Sigmoid colon (tissue), 7 donors: ENCODE results near the gene CDHR4. TPM values are rescaled to one million over a fixed set of nuclear protein-coding genes. Genes with fewer than 3 reads are reported as not detected.

ENCODE experiments used
- DNase-seq: peaks from one replicate; pipeline ENCODE4 v3.0.0-alpha.2; 2019
- H3K27ac ChIP-seq, 4 donors: fragments of 200-600 bp; sonication (generic); one replicate each; pipeline ENCODE4 v1.5.1; 2016 to 2019; ENCODE audit warnings: mild to moderate bottlenecking in 1 of 4
- H3K27me3 ChIP-seq, 3 donors: fragments of 200-600 bp; sonication (generic); one replicate each; pipeline ENCODE4 v1.5.1; 2019; ENCODE audit warnings: mild to moderate bottlenecking in 1 of 3
- H3K36me3 ChIP-seq, 4 donors: fragments of 200-600 bp; sonication (generic); one replicate each; pipeline ENCODE4 v1.5.1; 2016 to 2019
- H3K4me1 ChIP-seq, 4 donors: fragments of 200-600 bp; sonication (generic); one replicate each; pipeline ENCODE4 v1.5.1; 2017 to 2019
- H3K4me3 ChIP-seq, 4 donors: fragments of 200-600 bp; sonication (generic); one replicate each; pipeline ENCODE4 v1.5.1; 2017 to 2019; ENCODE audit warnings: mild to moderate bottlenecking in 2 of 4, moderate library complexity in 1 of 4
- H3K9me3 ChIP-seq, 4 donors: fragments of 200-600 bp in 3 of 4; sonication (generic) in 3 of 4; one replicate each; pipeline versions ENCODE4 v1.5.1 to v1.6.1; 2013 to 2019
- CTCF ChIP-seq, 4 experiments: fragments of 450-650 bp in 3 of 4; fragments of 200-600 bp in 1 of 4; IDR thresholded peaks; one replicate each; pipeline ENCODE4 v1.5.1; 2016 to 2019; ENCODE audit warnings: antibody characterized with exemption in 4 of 4, mild to moderate bottlenecking in 3 of 4, moderate library complexity in 2 of 4
- EP300 ChIP-seq, 4 donors: sonication (generic); formaldehyde crosslinking; IDR thresholded peaks; one replicate each; pipeline ENCODE4 v1.6.1; 2017; ENCODE audit warnings: antibody characterized with exemption in 4 of 4
- POLR2A ChIP-seq, 2 donors: fragments of 450-650 bp; IDR thresholded peaks; one replicate each; pipeline ENCODE4 v1.6.1; 2016; ENCODE audit warnings: antibody characterized with exemption in 2 of 2, mild to moderate bottlenecking in 2 of 2, moderate library complexity in 2 of 2
- POLR2AphosphoS5 ChIP-seq, 4 donors: sonication (generic); formaldehyde crosslinking; IDR thresholded peaks; one replicate each; pipeline ENCODE4 v1.6.1; 2017; ENCODE audit warnings: antibody characterized with exemption in 4 of 4
- WGBS, 2 donors: extraction: QIAGEN DNeasy Blood & Tissue Kit; methylation state at CpG; one replicate each; pipeline ENCODE4 v1.1.7; 2013; 5-methylcytosine and 5-hydroxymethylcytosine counted together
- intact Hi-C: fragments of 100-400 bp; cut with DNase I; formaldehyde crosslinking; loops from one replicate; pipeline ENCODE4 v1.15.1; 2023
- polyA plus RNA-seq, 3 donors: library from polyadenylated mRNA; stranded (reverse); fragments of 200-250 nt; gene quantifications; one replicate each; pipeline ENCODE4 v1.2.3, GENCODE V29; 2013
- total RNA-seq, 4 donors: library from RNA; depleted of rRNA; stranded (reverse); fragments of >200 nt; gene quantifications; one replicate each; pipeline ENCODE4 v1.1.0, GENCODE V29; 2016
- donor health status: healthy with polysubstance abuse.
- donor health status: Bipolar disorder and iron deficiency.
- donor health status: healthy.

Gene CDHR4
- total and polyA plus RNA-seq, 7 donors = 0.16 to 1.1 (median 0.63) TPM; not detected in 3

- Histone ChIP-seq H3K9me3 (no peaks in the 10 kb centered on the region), H3K4me3 (no peak overlapping the region), H3K4me1 (peaks cover 0 to 7% (median 4%) of the 10 kb centered on the region in 4 donors), H3K27me3 (no peaks in the 10 kb centered on the region), H3K36me3 (peaks cover 0 to 10% (median 3%) of the 10 kb centered on the region in 4 donors), H3K27ac (no peak overlapping the region)
- DNase-seq = no peak
- intact Hi-C loops = no loop called here
- 91 to 94% methylated on average over 3 of the region's 3 CpGs for WGBS, 2 donors
- no peak for TF ChIP-seq CTCF (IDR thresholded peaks at IDR 0.05)
- TF ChIP-seq POLR2A (IDR thresholded peaks at IDR 0.05) = no peak
- TF ChIP-seq POLR2AphosphoS5 (IDR thresholded peaks at IDR 0.05) = no peak
- TF ChIP-seq EP300 (IDR thresholded peaks at IDR 0.05) = no peak
Observed at GRCh38 chr3:49769286-49769915, 30.3 kb downstream of the CDHR4 start.

GRCh38 chr3:49763981-49764380 lies 35.7 kb downstream of the CDHR4 start:
- no peak for DNase-seq
- H3K9me3 ChIP-seq = no peaks in the 10 kb centered on the region
- intact Hi-C loops = no loop called here
- H3K27me3 ChIP-seq = no peaks in the 10 kb centered on the region
- no peak overlapping the region for H3K27ac ChIP-seq
- no peak overlapping the region for H3K4me3 ChIP-seq
- 98 to 99% methylated on average over 4 of the region's 4 CpGs for WGBS, 2 donors
- no peaks in the 10 kb centered on the region for H3K4me1 ChIP-seq
- TF ChIP-seq EP300 (IDR thresholded peaks at IDR 0.05) (no peak), POLR2A (IDR thresholded peaks at IDR 0.05) (no peak), POLR2AphosphoS5 (IDR thresholded peaks at IDR 0.05) (no peak), CTCF (IDR thresholded peaks at IDR 0.05) (no peak)
- H3K36me3 ChIP-seq = no peaks in the 10 kb centered on the region

- intact Hi-C loops = no loop called here
- Histone ChIP-seq H3K27me3 (no peaks in the 10 kb centered on the region), H3K36me3 (no peaks in the 10 kb centered on the region), H3K4me1 (peaks cover 0 to 8% (median 0%) of the 10 kb centered on the region in 4 donors), H3K27ac (no peak overlapping the region), H3K4me3 (no peak overlapping the region), H3K9me3 (no peaks in the 10 kb centered on the region)
- WGBS, 2 donors = 91 to 95% methylated on average over 3 of the region's 3 CpGs
- no peak for DNase-seq
- TF ChIP-seq POLR2AphosphoS5 (IDR thresholded peaks at IDR 0.05) = no peak
- TF ChIP-seq POLR2A (IDR thresholded peaks at IDR 0.05) = no peak
- no peak for TF ChIP-seq EP300 (IDR thresholded peaks at IDR 0.05)
- TF ChIP-seq CTCF (IDR thresholded peaks at IDR 0.05) = no peak
Observed at GRCh38 chr3:49761661-49762060, 38.0 kb downstream of the CDHR4 start.

GRCh38 chr3:49759226-49759625 lies 40.4 kb downstream of the CDHR4 start:
- Histone ChIP-seq H3K4me1 (peaks cover 0 to 20% (median 3%) of the 10 kb centered on the region in 4 donors), H3K27me3 (no peaks in the 10 kb centered on the region), H3K27ac (no peak overlapping the region), H3K9me3 (no peaks in the 10 kb centered on the region), H3K4me3 (no peak overlapping the region), H3K36me3 (no peaks in the 10 kb centered on the region)
- 48 to 49% methylated on average over 1 of the region's 1 CpG for WGBS, 2 donors
- no peak for DNase-seq
- TF ChIP-seq EP300 (IDR thresholded peaks at IDR 0.05) (no peak), CTCF (IDR thresholded peaks at IDR 0.05) (no peak)
- intact Hi-C loops = no loop called here

GRCh38 chr3:49757197-49757596 lies 42.5 kb downstream of the CDHR4 start:
- H3K4me3 ChIP-seq = no peak overlapping the region
- H3K27me3 ChIP-seq = no peaks in the 10 kb centered on the region
- TF ChIP-seq POLR2A (IDR thresholded peaks at IDR 0.05) (no peak), EP300 (IDR thresholded peaks at IDR 0.05) (no peak), CTCF (IDR thresholded peaks at IDR 0.05) (no peak), POLR2AphosphoS5 (IDR thresholded peaks at IDR 0.05) (no peak)
- H3K27ac ChIP-seq = no peak overlapping the region
- H3K36me3 ChIP-seq = no peaks in the 10 kb centered on the region
- no peak for DNase-seq
- H3K9me3 ChIP-seq = no peaks in the 10 kb centered on the region
- intact Hi-C loops = no loop called here
- WGBS, 2 donors = 72 to 80% methylated on average over 2 of the region's 2 CpGs
- H3K4me1 ChIP-seq = peaks cover 0 to 32% (median 11%) of the 10 kb centered on the region in 4 donors
